Common myeloid progenitor, CD34-positive (primary cell): ENCODE data around the gene FARSA.
A peak's percentile ranks its signal among the peaks of the same experiment; 100 is the strongest.

Experiments used
- CTCF ChIA-PET: fragments of 350-600 bp; sonication (Branson Sonifier 250); formaldehyde crosslinking; loops from one replicate; lab custom pipeline; 2021; ENCODE audit warnings: antibody characterized with exemption; lab: Charles Lee
- POLR2A ChIA-PET: fragments of 350-600 bp; sonication (Branson Sonifier 250); formaldehyde crosslinking; loops from one replicate; lab custom pipeline; 2021; ENCODE audit warnings: antibody characterized with exemption; lab: Charles Lee
- DNase-seq, 3 donors: peaks; one replicate each; pipeline versions ENCODE4 v3.0.0 to v3.0.0-alpha.2; 2013
- H3K27ac ChIP-seq, 2 experiments: 1 replicate in 1 of 2; 2 replicates in 1 of 2; pipeline ENCODE4 v1.7.0; 2013; ENCODE audit warnings: inconsistent platforms in 2 of 2, low read length in 2 of 2, mild to moderate bottlenecking in 2 of 2, low read depth in 1 of 2, moderate library complexity in 1 of 2; ENCODE audit not compliant: severe bottlenecking in 2 of 2, insufficient read depth in 1 of 2, poor library complexity in 1 of 2
- H3K27me3 ChIP-seq, 5 experiments: replicated peaks in 2 of 5; 1 replicate in 3 of 5; 2 replicates in 2 of 5; pipeline versions ENCODE4 v1.6.1 to v1.7.0; 2013; ENCODE audit warnings: low read length in 4 of 5, mild to moderate bottlenecking in 2 of 5, moderate library complexity in 2 of 5, inconsistent platforms in 1 of 5; ENCODE audit not compliant: insufficient read depth in 5 of 5, control insufficient read depth in 4 of 5
- H3K36me3 ChIP-seq, 4 experiments: 1 replicate in 2 of 4; 2 replicates in 2 of 4; pipeline versions ENCODE4 v1.6.1 to v1.7.0; 2013; ENCODE audit warnings: low read length in 3 of 4, control low read depth in 1 of 4, mild to moderate bottlenecking in 1 of 4; ENCODE audit not compliant: control insufficient read depth in 4 of 4, insufficient read depth in 4 of 4
- H3K4me1 ChIP-seq, 4 experiments: 1 replicate in 3 of 4; 2 replicates in 1 of 4; pipeline versions ENCODE4 v1.6.1 to v1.7.1; 2013; ENCODE audit warnings: low read length in 3 of 4, mild to moderate bottlenecking in 3 of 4, control low read depth in 1 of 4, inconsistent platforms in 1 of 4, moderate library complexity in 1 of 4; ENCODE audit not compliant: control insufficient read depth in 4 of 4, insufficient read depth in 4 of 4; ENCODE audit errors: control extremely low read depth in 1 of 4
- H3K4me3 ChIP-seq, 7 experiments: 1 replicate in 4 of 7; 2 replicates in 3 of 7; pipeline versions ENCODE4 v1.5.1 to v1.7.0; 2013; ENCODE audit warnings: mild to moderate bottlenecking in 7 of 7, low read length in 6 of 7, moderate library complexity in 6 of 7, inconsistent platforms in 2 of 7, low read depth in 2 of 7, control low read depth in 1 of 7; ENCODE audit not compliant: insufficient read depth in 4 of 7, control insufficient read depth in 1 of 7; ENCODE audit errors: extremely low read depth in 1 of 7
- H3K9me3 ChIP-seq, 5 experiments: 1 replicate in 4 of 5; 2 replicates in 1 of 5; pipeline versions ENCODE4 v1.6.1 to v1.7.1; 2013; ENCODE audit warnings: low read length in 4 of 5, mild to moderate bottlenecking in 2 of 5, inconsistent platforms in 1 of 5, low read depth in 1 of 5, moderate library complexity in 1 of 5; ENCODE audit not compliant: control insufficient read depth in 4 of 5, insufficient read depth in 2 of 5; ENCODE audit errors: control extremely low read depth in 1 of 5
- WGBS: methylation state at CpG from one replicate; pipeline ENCODE4 v1.1.5; 2013; ENCODE audit not compliant: insufficient coverage; 5-methylcytosine and 5-hydroxymethylcytosine counted together

FARSA gene

DNA sequence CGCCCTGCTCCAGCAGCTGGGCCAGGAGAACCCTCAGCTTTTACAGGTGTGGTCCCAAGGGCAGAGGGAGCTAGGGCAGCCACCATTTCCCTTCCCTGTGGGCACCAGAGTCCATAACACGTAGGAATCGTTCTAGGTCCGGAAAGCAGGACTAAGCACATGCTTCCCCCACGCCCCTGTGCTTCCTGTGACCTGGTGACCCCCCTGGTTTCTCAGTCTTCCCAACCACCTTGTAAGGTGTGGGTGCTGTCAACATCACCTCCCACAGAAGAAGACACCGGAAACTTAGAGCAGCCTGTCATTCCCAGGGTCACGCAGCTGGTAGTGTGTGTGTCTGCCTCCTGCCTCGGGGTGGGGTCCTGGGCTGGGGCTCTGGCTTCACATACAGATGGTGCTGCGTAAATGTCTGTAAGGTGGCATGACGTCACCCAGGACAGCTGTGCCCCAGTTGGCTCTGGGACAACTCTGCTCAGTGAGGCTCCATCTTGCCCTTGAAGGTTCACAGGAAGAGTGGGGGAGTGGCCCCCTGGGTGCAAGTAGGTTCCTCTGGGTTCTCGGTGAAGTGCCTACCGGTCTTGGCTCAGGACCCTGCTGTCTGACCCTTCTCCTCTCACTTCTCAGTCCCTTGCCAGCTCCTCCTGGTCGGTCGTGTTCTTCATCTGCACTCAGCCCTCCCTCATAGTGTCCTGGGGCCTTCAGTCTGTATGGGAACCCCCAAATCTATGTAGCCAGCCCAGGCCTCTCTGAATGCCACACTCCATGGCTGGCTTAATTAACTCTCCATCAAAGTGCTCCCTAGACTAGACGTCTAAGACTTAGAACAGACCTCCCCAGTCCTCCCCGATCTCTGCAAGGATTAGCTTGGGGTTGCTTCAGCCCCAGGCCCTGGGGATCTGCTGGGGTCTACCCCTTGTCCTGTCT, 16.1 kb upstream of the FARSA start:
- CTCF ChIA-PET, result interaction anchor here (1.1 kb wide), 1 partner anchor 16 kb away, joined by 6 read pairs; no protein-coding TSS in a partner anchor

DNA sequence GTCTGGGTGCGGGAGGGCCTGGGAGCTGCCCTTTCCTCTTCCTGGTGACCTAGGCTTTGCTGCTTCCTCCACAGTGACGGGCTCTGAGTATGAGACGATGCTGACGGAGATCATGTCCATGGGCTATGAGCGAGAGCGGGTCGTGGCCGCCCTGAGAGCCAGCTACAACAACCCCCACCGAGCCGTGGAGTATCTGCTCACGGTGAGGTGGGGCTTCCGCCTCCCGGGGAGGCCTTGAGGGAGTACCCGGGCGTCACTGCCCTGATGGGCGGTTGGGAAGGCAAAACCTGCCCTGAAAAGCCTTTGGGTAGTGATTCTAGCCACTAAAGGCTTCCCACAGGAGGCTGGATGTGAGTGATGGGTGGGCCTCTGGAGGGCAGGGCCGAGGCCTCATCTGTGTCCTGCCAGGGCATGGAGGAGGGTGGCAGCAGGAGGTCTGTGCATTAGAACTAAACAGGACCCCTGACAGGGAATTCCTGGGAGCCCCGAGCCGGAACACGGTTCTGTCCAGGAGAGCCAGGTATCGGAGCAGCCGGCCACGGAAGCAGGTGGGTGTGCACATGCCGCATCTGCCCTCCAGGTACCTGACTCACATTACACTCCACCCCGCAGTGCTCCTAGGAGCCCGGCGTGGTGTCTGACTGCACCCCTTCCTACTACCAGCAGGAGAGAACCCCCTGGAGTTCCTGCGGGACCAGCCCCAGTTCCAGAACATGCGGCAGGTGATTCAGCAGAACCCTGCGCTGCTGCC, 15.3 kb upstream of the FARSA start:
- no peaks in the 10 kb centered on the region for H3K27me3 ChIP-seq
- 96% methylated on average over 26 of the region's 30 CpGs for WGBS
- POLR2A ChIA-PET, result no interaction called here

More for the DNA sequence above, 16.1 kb upstream of the FARSA start:
- Histone ChIP-seq H3K27ac (peak overlapping the region in 1 of 2 experiments; percentile 43), H3K9me3 (no peaks in the 10 kb centered on the region), H3K4me1 (peaks cover 0 to 52% (median 43%) of the 10 kb centered on the region in 4 experiments), H3K36me3 (peaks cover 10 to 67% (median 48%) of the 10 kb centered on the region in 4 experiments), H3K4me3 (no peak overlapping the region), H3K27me3 (no peaks in the 10 kb centered on the region)
- no peak for DNase-seq
- over 99% methylated on average over 10 of the region's 16 CpGs for WGBS
- POLR2A ChIA-PET, result no interaction called here

DNA sequence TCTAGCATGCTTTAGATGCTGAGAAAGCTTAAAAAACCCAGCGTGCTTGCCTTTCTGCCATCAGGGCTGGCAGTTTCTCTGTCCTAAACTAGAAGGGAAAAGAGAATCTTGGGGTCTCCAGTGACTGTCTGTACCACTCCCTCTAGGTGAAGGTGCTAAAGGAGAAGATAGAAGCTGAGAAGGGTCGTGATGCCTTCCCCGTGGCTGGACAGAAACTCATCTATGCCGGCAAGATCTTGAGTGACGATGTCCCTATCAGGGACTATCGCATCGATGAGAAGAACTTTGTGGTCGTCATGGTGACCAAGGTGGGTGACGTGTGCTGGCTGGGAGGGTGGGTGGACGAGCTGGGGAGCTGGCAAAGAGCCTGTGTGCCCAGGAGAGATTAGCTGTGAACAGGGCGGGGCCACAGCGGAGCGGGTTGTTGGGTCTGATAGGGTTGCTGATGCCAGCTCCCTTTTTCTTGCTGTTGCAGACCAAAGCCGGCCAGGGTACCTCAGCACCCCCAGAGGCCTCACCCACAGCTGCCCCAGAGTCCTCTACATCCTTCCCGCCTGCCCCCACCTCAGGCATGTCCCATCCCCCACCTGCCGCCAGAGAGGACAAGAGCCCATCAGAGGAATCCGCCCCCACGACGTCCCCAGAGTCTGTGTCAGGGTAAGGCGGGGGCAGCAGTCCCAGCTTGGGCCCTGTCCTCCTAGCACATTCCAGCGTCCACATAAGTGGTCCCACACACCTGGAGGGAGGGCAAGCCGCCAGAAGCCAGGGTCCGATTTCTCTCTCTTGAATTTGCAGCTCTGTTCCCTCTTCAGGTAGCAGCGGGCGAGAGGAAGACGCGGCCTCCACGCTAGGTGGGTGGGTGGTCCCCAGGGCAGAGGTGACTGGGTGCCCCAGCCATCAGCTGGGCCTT, 14.4 kb upstream of the FARSA start:
- peak overlapping the region in 1 of 2 experiments; percentile 92 for H3K27ac ChIP-seq
- POLR2A ChIA-PET, result no interaction called here
- H3K9me3 ChIP-seq, result no peaks in the 10 kb centered on the region
- no peak overlapping the region for H3K4me3 ChIP-seq
- 95% methylated on average over 20 of the region's 28 CpGs for WGBS
- peaks cover 16 to 67% (median 52%) of the 10 kb centered on the region in 4 experiments for H3K36me3 ChIP-seq
- peak in 2 of 3 donors; percentile 64 to 71 for DNase-seq
- peaks cover 0 to 44% (median 33%) of the 10 kb centered on the region in 4 experiments for H3K4me1 ChIP-seq
- CTCF ChIA-PET, result interaction anchor here (1.3 kb wide), 1 partner anchor 17 kb away, joined by 5 read pairs; no protein-coding TSS in a partner anchor
- no peaks in the 10 kb centered on the region for H3K27me3 ChIP-seq

More for the DNA sequence above, 15.3 kb upstream of the FARSA start:
- no peak overlapping the region for H3K4me3 ChIP-seq
- DNase-seq, result no peak
- CTCF ChIA-PET, result interaction anchor here (1.1 to 1.3 kb wide), 2 partner anchors 16 kb away, joined by 5 to 6 read pairs; no protein-coding TSS in a partner anchor
- H3K36me3 ChIP-seq, result peaks cover 10 to 66% (median 50%) of the 10 kb centered on the region in 4 experiments
- peak overlapping the region in 1 of 2 experiments; percentile 43 for H3K27ac ChIP-seq
- H3K9me3 ChIP-seq, result no peaks in the 10 kb centered on the region
- peaks cover 0 to 46% (median 36%) of the 10 kb centered on the region in 4 experiments for H3K4me1 ChIP-seq

DNA sequence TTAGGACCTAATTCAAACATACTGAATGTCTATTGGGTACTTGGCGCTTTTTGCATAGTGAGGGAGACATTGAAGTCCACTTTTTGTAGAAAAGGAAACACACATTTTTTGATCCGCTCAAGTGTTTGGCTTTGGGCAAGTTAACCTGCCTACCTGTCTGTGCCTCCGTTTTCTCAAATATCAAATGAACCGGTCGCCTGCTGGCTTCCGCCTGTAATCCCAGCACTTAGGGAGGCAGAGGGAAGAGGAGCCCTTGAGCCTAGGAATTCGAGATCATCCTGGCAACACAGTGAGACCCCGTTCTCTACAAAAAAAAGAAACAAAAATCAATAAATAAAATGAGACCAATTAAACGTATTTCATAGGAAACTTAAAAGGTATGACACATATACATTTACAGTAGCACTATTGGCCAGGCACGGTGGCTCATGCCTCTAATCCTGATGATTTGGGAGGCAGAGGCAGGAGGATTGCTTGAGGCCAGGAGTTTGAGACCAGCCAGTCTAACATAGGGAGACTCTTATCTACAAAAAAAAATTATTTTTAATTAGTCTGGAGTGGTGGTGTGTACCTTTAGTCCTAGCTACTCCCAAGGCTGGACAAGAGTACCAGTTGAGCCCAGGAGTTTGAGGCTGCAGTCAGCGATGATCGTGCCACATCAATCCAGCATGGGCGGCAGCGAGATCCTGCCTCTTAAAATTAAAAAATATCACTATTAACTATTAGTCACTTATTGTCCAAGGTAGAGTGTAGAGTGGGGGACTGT, 13.4 kb upstream of the FARSA start:
- Histone ChIP-seq H3K27ac (peak overlapping the region; percentile 86 to 92), H3K4me1 (peaks cover 0 to 38% (median 28%) of the 10 kb centered on the region in 4 experiments), H3K4me3 (peak overlapping the region in 6 of 7 experiments; percentile 73 to 97 (median 89)), H3K36me3 (peaks cover 14 to 70% (median 51%) of the 10 kb centered on the region in 4 experiments), H3K9me3 (no peaks in the 10 kb centered on the region), H3K27me3 (no peaks in the 10 kb centered on the region)
- ChIA-PET CTCF (no interaction called here), POLR2A (interaction anchor here (1.3 to 1.9 kb wide), 3 partner anchors 9 to 18 kb away, joined by 7 to 8 read pairs (median 7); partner anchors contain the start of gene CALR)
- WGBS, result 100% methylated on average over 3 of the region's 14 CpGs
- no peak for DNase-seq

DNA sequence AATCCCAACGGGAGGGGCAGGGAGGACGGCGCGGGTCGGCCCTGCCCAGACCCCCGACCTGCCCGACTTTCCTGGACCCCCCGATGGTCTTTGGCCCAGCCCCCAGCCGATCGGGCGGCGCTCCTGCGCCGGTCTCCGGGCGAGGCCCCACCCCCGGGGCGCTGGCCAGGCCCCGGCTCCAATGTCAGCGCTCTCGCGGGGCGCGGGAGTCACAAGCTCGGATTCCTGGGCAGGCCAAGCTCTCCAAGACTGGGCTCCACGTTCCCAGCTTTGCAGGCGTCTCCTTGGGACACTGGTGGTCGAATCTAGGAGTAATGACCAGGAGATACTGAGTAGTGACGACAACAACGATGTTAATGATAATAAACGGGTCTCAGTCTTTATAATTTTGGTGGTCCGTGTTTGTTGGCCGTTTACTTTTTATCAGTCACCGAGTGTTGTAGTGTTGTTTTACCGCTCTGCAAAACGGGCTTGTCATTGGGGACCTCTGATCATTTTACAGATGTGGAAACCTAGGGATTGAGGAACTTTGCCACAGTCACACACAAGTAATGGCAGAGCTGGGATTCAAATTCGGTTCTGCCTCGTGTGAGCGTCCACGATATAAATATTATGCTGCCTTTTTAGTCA, 12.7 kb upstream of the FARSA start:
- ChIA-PET CTCF (no interaction called here), POLR2A (interaction anchor here (1.3 to 1.9 kb wide), 3 partner anchors 8 to 19 kb away, joined by 7 to 8 read pairs (median 7); partner anchors contain the start of gene CALR)
- H3K4me1 ChIP-seq, result peaks cover 0 to 43% (median 32%) of the 10 kb centered on the region in 4 experiments
- H3K36me3 ChIP-seq, result peaks cover 14 to 72% (median 52%) of the 10 kb centered on the region in 4 experiments
- no peaks in the 10 kb centered on the region for H3K9me3 ChIP-seq
- under 1% methylated on average over 20 of the region's 40 CpGs for WGBS
- H3K27me3 ChIP-seq, result no peaks in the 10 kb centered on the region
- H3K27ac ChIP-seq, result peak overlapping the region; percentile 86 to 92
- peak in 2 of 3 donors; percentile 75 to 77 for DNase-seq
- peak overlapping the region; percentile 40 to 97 (median 87) for H3K4me3 ChIP-seq
